Muscle of leg (tissue), 11 donors: ENCODE data around the gene COA5. TPM values are rescaled to one million over a fixed set of nuclear protein-coding genes. Genes with fewer than 3 reads are reported as not detected.

Source experiments
- DNase-seq: peaks from one replicate; pipeline ENCODE4 v3.0.0; 2013
- H3K27ac ChIP-seq: one replicate; pipeline ENCODE4 v1.5.1; 2013; ENCODE audit warnings: mild to moderate bottlenecking, low read length, control low read depth
- H3K27me3 ChIP-seq: one replicate; pipeline ENCODE4 v1.6.1; 2013; ENCODE audit warnings: low read length; ENCODE audit not compliant: control insufficient read depth, insufficient read depth
- H3K36me3 ChIP-seq: one replicate; pipeline ENCODE4 v1.6.1; 2013; ENCODE audit warnings: low read length; ENCODE audit not compliant: control insufficient read depth, insufficient read depth
- H3K4me1 ChIP-seq: one replicate; pipeline ENCODE4 v1.6.1; 2013; ENCODE audit warnings: low read length; ENCODE audit not compliant: control insufficient read depth, insufficient read depth
- H3K4me3 ChIP-seq: one replicate; pipeline ENCODE4 v1.5.1; 2013; ENCODE audit warnings: low read length, control low read depth
- H3K9me3 ChIP-seq: replicated peaks from 2 replicates; pipeline ENCODE4 v1.6.1; 2013; ENCODE audit warnings: low read depth, low read length; ENCODE audit not compliant: control insufficient read depth
- WGBS: methylation state at CpG from one replicate; pipeline ENCODE4 v1.1.5; 2013; ENCODE audit warnings: missing lambda C conversion rate; ENCODE audit not compliant: insufficient coverage; 5-methylcytosine and 5-hydroxymethylcytosine counted together
- polyA plus RNA-seq, 8 donors: library from polyadenylated mRNA; unstranded; fragments of 120-200 nt; gene quantifications; one replicate each; pipeline versions ENCODE4 v1.2.1 to v1.2.3, GENCODE V29; 2013; ENCODE audit warnings: inconsistent platforms in 1 of 8, low replicate concordance in 1 of 8; ENCODE audit not compliant: insufficient read length in 8 of 8, insufficient read depth in 1 of 8
- total RNA-seq: library from RNA; stranded (reverse); fragments of 120-200 nt; gene quantifications from one replicate; pipeline ENCODE4 v1.2.4, GENCODE V29; 2013

COA5 gene
- total and polyA plus RNA-seq, 9 donors: 38.0 to 47.0 (median 42.9) TPM

GRCh38 chr2:98589489-98589888 is 18.8 kb downstream of the COA5 start:
- DNase-seq: no peak
- no CpG with 5 or more reads among the region's 4 CpGs for WGBS
- Histone ChIP-seq H3K4me1 (no peaks in the 10 kb centered on the region), H3K4me3 (no peak overlapping the region), H3K27ac (no peak overlapping the region), H3K27me3 (no peaks in the 10 kb centered on the region), H3K36me3 (peaks cover 9% of the 10 kb centered on the region), H3K9me3 (no peaks in the 10 kb centered on the region)

GRCh38 chr2:98588880-98589431 is 19.4 kb downstream of the COA5 start:
- Histone ChIP-seq H3K4me1 (no peaks in the 10 kb centered on the region), H3K36me3 (peaks cover 12% of the 10 kb centered on the region), H3K27ac (no peak overlapping the region), H3K9me3 (no peaks in the 10 kb centered on the region), H3K4me3 (no peak overlapping the region), H3K27me3 (no peaks in the 10 kb centered on the region)
- WGBS: 67% methylated on average over 1 of the region's 4 CpGs
- no peak for DNase-seq

GRCh38 chr2:98586551-98587140 is 21.7 kb downstream of the COA5 start:
- Histone ChIP-seq H3K4me1 (no peaks in the 10 kb centered on the region), H3K9me3 (no peaks in the 10 kb centered on the region), H3K27ac (no peak overlapping the region), H3K36me3 (peaks cover 21% of the 10 kb centered on the region), H3K27me3 (no peaks in the 10 kb centered on the region), H3K4me3 (no peak overlapping the region)
- DNase-seq: no peak
- whole genome bisulfite sequencing: 67% methylated on average over 2 of the region's 6 CpGs

GRCh38 chr2:98585386-98585785 is 22.9 kb downstream of the COA5 start:
- peaks cover 20% of the 10 kb centered on the region for H3K36me3 ChIP-seq
- 92% methylated on average over 8 of the region's 10 CpGs for WGBS
- H3K4me3 ChIP-seq: no peak overlapping the region
- H3K9me3 ChIP-seq: no peaks in the 10 kb centered on the region
- H3K4me1 ChIP-seq: no peaks in the 10 kb centered on the region
- no peaks in the 10 kb centered on the region for H3K27me3 ChIP-seq
- no peak overlapping the region for H3K27ac ChIP-seq
- DNase-seq: no peak

- Histone ChIP-seq H3K4me3 (no peak overlapping the region), H3K27me3 (no peaks in the 10 kb centered on the region), H3K27ac (no peak overlapping the region), H3K4me1 (no peaks in the 10 kb centered on the region), H3K9me3 (no peaks in the 10 kb centered on the region), H3K36me3 (peaks cover 21% of the 10 kb centered on the region)
- 88% methylated on average over 7 of the region's 10 CpGs for WGBS
- DNase-seq: no peak
Measured at GRCh38 chr2:98583816-98584618, 24.3 kb downstream of the COA5 start.

- Histone ChIP-seq H3K27ac (no peak overlapping the region), H3K4me1 (no peaks in the 10 kb centered on the region), H3K27me3 (no peaks in the 10 kb centered on the region), H3K36me3 (peaks cover 21% of the 10 kb centered on the region), H3K9me3 (no peaks in the 10 kb centered on the region), H3K4me3 (no peak overlapping the region)
- WGBS: 100% methylated on average over 1 of the region's 7 CpGs
- no peak for DNase-seq
Measured at GRCh38 chr2:98583276-98583675, 25.0 kb downstream of the COA5 start.

- H3K36me3 ChIP-seq: peaks cover 26% of the 10 kb centered on the region
- 100% methylated on average over 8 of the region's 9 CpGs for WGBS
- H3K27ac ChIP-seq: no peak overlapping the region
- H3K9me3 ChIP-seq: no peaks in the 10 kb centered on the region
- no peak overlapping the region for H3K4me3 ChIP-seq
- H3K4me1 ChIP-seq: no peaks in the 10 kb centered on the region
- no peaks in the 10 kb centered on the region for H3K27me3 ChIP-seq
- no peak for DNase-seq
Measured at GRCh38 chr2:98582523-98582922, 25.8 kb downstream of the COA5 start.

- WGBS: 100% methylated on average over 2 of the region's 10 CpGs
Measured at GRCh38 chr2:98580656-98581284, 27.5 kb downstream of the COA5 start.

GRCh38 chr2:98579926-98580325 is 28.4 kb downstream of the COA5 start:
- H3K27me3 ChIP-seq: no peaks in the 10 kb centered on the region
- WGBS: 91% methylated on average over 5 of the region's 7 CpGs
- H3K36me3 ChIP-seq: peaks cover 44% of the 10 kb centered on the region
- no peaks in the 10 kb centered on the region for H3K4me1 ChIP-seq
- H3K4me3 ChIP-seq: no peak overlapping the region
- H3K9me3 ChIP-seq: no peaks in the 10 kb centered on the region
- no peak for DNase-seq
- H3K27ac ChIP-seq: no peak overlapping the region

More at GRCh38 chr2:98580656-98581284, 27.5 kb downstream of the COA5 start:
- H3K27ac ChIP-seq: no peak overlapping the region
- no peak overlapping the region for H3K4me3 ChIP-seq
- H3K27me3 ChIP-seq: no peaks in the 10 kb centered on the region
- no peaks in the 10 kb centered on the region for H3K9me3 ChIP-seq
- no peaks in the 10 kb centered on the region for H3K4me1 ChIP-seq
- no peak for DNase-seq
- peaks cover 37% of the 10 kb centered on the region for H3K36me3 ChIP-seq

GRCh38 chr2:98578231-98578630 is 30.1 kb downstream of the COA5 start:
- H3K4me1 ChIP-seq: no peaks in the 10 kb centered on the region
- no peak overlapping the region for H3K27ac ChIP-seq
- H3K27me3 ChIP-seq: no peaks in the 10 kb centered on the region
- H3K4me3 ChIP-seq: no peak overlapping the region
- no peaks in the 10 kb centered on the region for H3K9me3 ChIP-seq
- 89% methylated on average over 6 of the region's 9 CpGs for WGBS
- H3K36me3 ChIP-seq: peaks cover 45% of the 10 kb centered on the region
- no peak for DNase-seq
